Osteocyte (in vitro differentiated cells): ENCODE results near the gene WDR35. TPM values are rescaled to one million over a fixed set of nuclear protein-coding genes. Genes with fewer than 3 reads are reported as not detected.

Experiments used
- DNase-seq: peaks from one replicate; pipeline ENCODE4 v3.0.0; 2021; ENCODE audit warnings: mixed read lengths; ENCODE audit not compliant: unreplicated experiment; ENCODE audit errors: extremely low spot score
- H3K27ac Mint-ChIP-seq: one replicate; pipeline ENCODE4 v1.8.0; 2021; ENCODE audit warnings: mild to moderate bottlenecking, mixed read lengths; ENCODE audit not compliant: unreplicated experiment
- H3K27me3 Mint-ChIP-seq: one replicate; pipeline ENCODE4 v1.8.0; 2021; ENCODE audit warnings: mixed read lengths; ENCODE audit not compliant: unreplicated experiment
- H3K36me3 Mint-ChIP-seq: one replicate; pipeline ENCODE4 v1.8.0; 2021; ENCODE audit warnings: mixed read lengths; ENCODE audit not compliant: unreplicated experiment
- H3K4me1 Mint-ChIP-seq: one replicate; pipeline ENCODE4 v1.8.0; 2021; ENCODE audit warnings: mixed read lengths; ENCODE audit not compliant: unreplicated experiment
- H3K4me3 Mint-ChIP-seq: one replicate; pipeline ENCODE4 v1.8.0; 2021; ENCODE audit warnings: mild to moderate bottlenecking, moderate library complexity, mixed read lengths; ENCODE audit not compliant: unreplicated experiment
- H3K9me3 Mint-ChIP-seq: one replicate; pipeline ENCODE4 v1.8.0; 2021; ENCODE audit warnings: mixed read lengths; ENCODE audit not compliant: unreplicated experiment
- total RNA-seq: library from RNA; stranded (reverse); gene quantifications from 2 replicates; pipeline ENCODE4 v1.2.1, GENCODE V29; 2021
- TF ChIP-seq, protein P1 (sequence below): fragments of 200-600 bp; sonication (generic); IDR thresholded peaks from 2 replicates; pipeline ENCODE4 v1.5.0; 2021; ENCODE audit warnings: antibody characterized with exemption, mild to moderate bottlenecking, moderate library complexity

Gene WDR35
- total RNA-seq, 1 donor from 2014 or later, result 11.0 TPM

DNA sequence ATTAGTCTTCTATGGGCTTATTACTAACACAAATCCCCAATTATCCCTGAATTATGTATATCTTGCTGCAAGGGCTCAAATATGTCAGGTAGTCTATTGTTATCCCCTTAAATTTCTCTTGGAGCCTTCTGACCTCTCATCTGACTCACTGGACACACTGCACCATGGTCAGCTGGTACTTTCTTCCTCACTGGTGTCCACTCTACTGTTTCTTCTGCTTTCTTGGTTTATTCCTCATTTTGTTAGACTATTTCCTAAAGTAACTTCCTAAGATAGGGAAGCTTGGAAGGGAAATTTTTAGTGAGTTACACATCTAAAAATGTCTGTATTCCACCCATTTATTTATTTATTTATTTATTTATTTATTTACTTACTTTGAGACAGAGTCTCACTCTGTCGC, 26.5 kb downstream of the WDR35 start:
- H3K36me3 Mint-ChIP-seq, result peaks cover 35% of the 10 kb centered on the region
- no peaks in the 10 kb centered on the region for H3K27me3 Mint-ChIP-seq
- no peak overlapping the region for H3K4me3 Mint-ChIP-seq
- H3K27ac Mint-ChIP-seq, result no peak overlapping the region
- TF ChIP-seq, protein P1, sequence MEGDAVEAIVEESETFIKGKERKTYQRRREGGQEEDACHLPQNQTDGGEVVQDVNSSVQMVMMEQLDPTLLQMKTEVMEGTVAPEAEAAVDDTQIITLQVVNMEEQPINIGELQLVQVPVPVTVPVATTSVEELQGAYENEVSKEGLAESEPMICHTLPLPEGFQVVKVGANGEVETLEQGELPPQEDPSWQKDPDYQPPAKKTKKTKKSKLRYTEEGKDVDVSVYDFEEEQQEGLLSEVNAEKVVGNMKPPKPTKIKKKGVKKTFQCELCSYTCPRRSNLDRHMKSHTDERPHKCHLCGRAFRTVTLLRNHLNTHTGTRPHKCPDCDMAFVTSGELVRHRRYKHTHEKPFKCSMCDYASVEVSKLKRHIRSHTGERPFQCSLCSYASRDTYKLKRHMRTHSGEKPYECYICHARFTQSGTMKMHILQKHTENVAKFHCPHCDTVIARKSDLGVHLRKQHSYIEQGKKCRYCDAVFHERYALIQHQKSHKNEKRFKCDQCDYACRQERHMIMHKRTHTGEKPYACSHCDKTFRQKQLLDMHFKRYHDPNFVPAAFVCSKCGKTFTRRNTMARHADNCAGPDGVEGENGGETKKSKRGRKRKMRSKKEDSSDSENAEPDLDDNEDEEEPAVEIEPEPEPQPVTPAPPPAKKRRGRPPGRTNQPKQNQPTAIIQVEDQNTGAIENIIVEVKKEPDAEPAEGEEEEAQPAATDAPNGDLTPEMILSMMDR, result no peak
- H3K9me3 Mint-ChIP-seq, result no peaks in the 10 kb centered on the region
- no peak for DNase-seq
- H3K4me1 Mint-ChIP-seq, result no peaks in the 10 kb centered on the region

DNA sequence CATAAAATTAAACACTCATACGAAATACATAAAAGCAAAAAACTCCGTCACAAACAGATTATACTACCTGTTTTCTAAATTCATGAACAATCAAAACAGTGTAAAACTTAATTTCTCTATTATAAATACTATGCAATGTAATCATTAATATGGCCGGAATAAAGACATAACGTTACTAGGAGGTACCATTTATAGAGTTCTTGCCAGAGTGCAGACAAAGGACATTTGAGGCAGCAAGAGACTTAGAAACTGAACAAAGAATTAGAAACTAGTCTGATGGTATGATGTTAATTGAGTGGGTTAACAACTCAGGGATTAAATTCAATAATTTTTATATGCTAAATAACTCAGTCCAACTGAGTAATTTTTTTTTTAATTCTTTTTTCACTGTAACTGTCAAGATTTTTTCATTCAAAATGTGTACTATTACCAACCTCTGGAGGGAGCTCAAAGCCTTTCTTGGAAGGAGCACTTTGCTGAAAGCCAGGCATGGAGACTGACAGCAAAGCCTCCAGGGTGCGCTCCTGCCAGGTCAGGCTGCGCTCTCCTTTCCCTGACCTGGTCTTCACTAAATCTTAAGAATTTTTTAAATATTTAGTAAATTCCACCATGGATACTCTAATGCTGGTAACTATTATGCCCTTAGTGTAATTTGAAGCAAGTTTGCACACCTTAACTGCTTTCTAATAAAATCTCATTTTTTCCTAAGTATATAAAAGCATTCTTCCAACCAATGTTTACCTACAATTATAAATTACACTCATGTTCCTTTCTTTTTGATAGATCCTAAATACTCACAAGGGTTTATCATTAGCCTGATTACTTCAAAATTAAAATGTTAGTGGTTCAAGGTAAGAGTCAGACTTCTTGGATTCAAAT, 34.1 kb downstream of the WDR35 start:
- no peak for DNase-seq
- TF ChIP-seq, protein P1, result peak; percentile 92
- Mint-ChIP-seq H3K4me1 (peaks cover 4% of the 10 kb centered on the region), H3K36me3 (peaks cover 10% of the 10 kb centered on the region), H3K27ac (no peak overlapping the region), H3K9me3 (no peaks in the 10 kb centered on the region), H3K27me3 (no peaks in the 10 kb centered on the region), H3K4me3 (no peak overlapping the region)

DNA sequence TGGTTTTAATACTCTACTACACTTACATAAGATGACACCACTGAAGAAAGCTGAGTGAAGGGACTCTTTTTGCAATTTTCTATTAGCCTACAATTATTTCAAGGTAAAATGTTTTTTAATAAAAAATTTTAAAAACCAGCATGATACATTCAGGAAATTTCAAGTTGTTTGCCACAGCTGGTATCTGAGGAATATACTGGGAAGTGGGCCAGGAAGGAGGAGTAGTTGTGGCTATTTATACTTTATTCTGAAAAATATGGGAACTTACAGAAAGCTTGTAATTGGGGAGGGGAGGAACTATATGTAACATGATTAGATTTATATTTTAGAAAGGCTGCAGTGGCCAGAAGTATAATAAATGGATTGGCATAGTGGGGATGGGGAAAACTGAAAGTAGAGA, 40.8 kb downstream of the WDR35 start:
- no peaks in the 10 kb centered on the region for H3K9me3 Mint-ChIP-seq
- DNase-seq, result no peak
- H3K4me3 Mint-ChIP-seq, result no peak overlapping the region
- peaks cover 25% of the 10 kb centered on the region for H3K4me1 Mint-ChIP-seq
- H3K27ac Mint-ChIP-seq, result peak overlapping the region; percentile 70
- no peaks in the 10 kb centered on the region for H3K27me3 Mint-ChIP-seq
- TF ChIP-seq, protein P1, result no peak
- H3K36me3 Mint-ChIP-seq, result peaks cover 19% of the 10 kb centered on the region

DNA sequence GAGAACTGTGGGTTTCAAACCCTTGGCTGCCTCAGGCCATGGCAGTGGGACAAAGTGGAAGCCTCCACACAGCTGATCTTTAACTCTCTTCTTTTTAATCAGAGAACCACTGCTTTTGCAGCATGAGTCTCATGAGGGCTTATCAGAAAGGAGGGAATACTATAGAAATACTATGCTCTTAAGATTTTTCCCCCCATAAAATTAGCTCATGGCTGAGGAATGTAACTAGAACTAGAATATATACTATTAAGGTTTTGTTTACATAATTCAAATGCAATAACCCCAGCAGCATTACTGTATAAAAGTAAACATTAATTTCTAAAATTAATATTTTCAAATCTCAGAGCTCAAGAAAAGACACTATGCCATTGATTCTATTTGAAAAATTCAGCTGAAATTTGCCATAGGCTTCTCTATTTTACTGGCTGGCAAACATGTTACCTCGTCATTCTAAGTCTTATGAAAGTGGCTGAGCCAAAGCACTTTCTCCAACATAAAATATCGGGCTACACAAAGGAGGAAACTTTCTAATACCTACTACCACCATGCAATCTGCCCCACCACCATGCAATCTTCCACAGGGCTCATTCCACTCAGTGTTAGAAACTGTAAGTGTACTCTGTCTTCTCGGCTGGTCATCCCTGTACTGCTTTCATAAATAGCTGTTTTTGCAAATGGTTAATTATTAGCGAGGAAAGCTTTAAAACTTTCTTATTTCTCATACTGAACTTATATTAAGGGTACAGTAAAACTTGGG, 42.5 kb downstream of the WDR35 start:
- peaks cover 25% of the 10 kb centered on the region for H3K4me1 Mint-ChIP-seq
- no peak overlapping the region for H3K27ac Mint-ChIP-seq
- H3K4me3 Mint-ChIP-seq, result no peak overlapping the region
- no peaks in the 10 kb centered on the region for H3K9me3 Mint-ChIP-seq
- TF ChIP-seq, protein P1, result no peak
- H3K36me3 Mint-ChIP-seq, result peaks cover 18% of the 10 kb centered on the region
- DNase-seq, result no peak
- H3K27me3 Mint-ChIP-seq, result no peaks in the 10 kb centered on the region
